ENCODE results near the gene MRAS. TPM values are rescaled to one million over a fixed set of nuclear protein-coding genes. Genes with fewer than 3 reads are reported as not detected.

MRAS gene
- total RNA-seq, 1 donor from 2014 or later = 55.4 TPM

GRCh38 chr3:138450181-138450580 lies 101.8 kb downstream of the MRAS start:
- Histone ChIP-seq H3K4me3 (ENCODE audit: insufficient read depth, low read depth, low read length) (no peak overlapping the region), H3K9ac (ENCODE audit: low read length) (no peak overlapping the region), H3K27ac (ENCODE audit: low read depth, low read length) (no peak overlapping the region), H3K4me1 (ENCODE audit: insufficient read depth, low read length) (no peaks in the 10 kb centered on the region), H3K27me3 (ENCODE audit: insufficient read depth, low read length) (no peaks in the 10 kb centered on the region), H4K20me1 (ENCODE audit: insufficient read depth, low read length) (no peaks in the 10 kb centered on the region), H3K79me2 (ENCODE audit: insufficient read depth, low read length) (no peaks in the 10 kb centered on the region), H3K36me3 (ENCODE audit: insufficient read depth, low read length) (no peaks in the 10 kb centered on the region), H3K4me2 (ENCODE audit: low read length) (no peak overlapping the region), H3K9me3 (ENCODE audit: insufficient read depth, low read depth, low read length) (no peaks in the 10 kb centered on the region), H2AFZ (ENCODE audit: low read depth, low read length) (no peak overlapping the region)
- TF ChIP-seq CTCF (IDR thresholded peaks at IDR 0.05; ENCODE audit: insufficient read depth, low read depth, low read length) = no peak
- no peak for TF ChIP-seq EZH2 (IDR thresholded peaks at IDR 0.05; ENCODE audit: insufficient read depth, low read length)
- H3K9me3 Mint-ChIP-seq (ENCODE audit: unreplicated experiment) = peaks cover 3% of the 10 kb centered on the region
- no peak for FAIRE-seq
- DNase-seq (ENCODE audit: low read depth) = no peak
- H3K27ac Mint-ChIP-seq (ENCODE audit: unreplicated experiment) = no peak overlapping the region
- H3K4me1 Mint-ChIP-seq (ENCODE audit: low read depth, unreplicated experiment) = peaks cover 11% of the 10 kb centered on the region
- H3K36me3 Mint-ChIP-seq (ENCODE audit: low read depth, unreplicated experiment) = no peaks in the 10 kb centered on the region
- peaks cover 6% of the 10 kb centered on the region for H3K27me3 Mint-ChIP-seq (ENCODE audit: low read depth, unreplicated experiment)
- no peak overlapping the region for H3K4me3 Mint-ChIP-seq (ENCODE audit: unreplicated experiment)

DNA sequence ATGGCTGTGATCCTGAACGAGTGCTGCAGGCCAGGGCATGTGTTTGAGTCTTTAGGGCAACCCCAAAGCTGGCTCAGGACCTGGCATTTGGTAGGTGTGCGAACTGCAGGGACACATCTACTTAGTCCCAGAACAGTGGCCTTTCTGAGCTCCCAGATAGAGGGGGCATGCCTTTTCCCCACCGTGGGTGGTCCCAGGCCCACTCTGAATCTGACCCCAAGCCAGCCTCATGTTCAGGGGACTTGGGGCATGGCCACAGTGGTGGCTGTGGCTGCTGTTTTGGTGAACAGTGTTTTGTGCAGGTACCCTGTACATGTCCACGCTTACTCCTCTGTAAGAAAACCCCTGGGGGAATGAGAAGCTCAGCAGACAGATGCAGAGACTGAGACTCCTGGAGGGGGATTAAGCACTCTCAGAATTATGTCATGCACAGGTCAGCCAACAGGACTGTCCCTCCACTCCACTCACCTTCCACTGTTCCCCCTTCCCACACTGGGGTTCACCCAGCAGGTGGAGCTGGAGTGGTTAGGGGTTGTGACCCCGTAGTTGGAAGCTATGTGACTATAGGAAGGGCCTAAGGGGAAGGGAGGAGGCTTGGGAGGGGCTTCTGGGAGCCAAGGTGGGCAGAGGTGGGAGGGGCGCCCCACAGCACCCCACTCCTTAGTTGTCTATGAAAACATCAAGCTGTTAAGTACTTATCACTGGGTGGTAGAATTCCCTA lies 102.5 kb downstream of the MRAS start:
- no peak overlapping the region for H2AFZ ChIP-seq (ENCODE audit: low read depth, low read length)
- Mint-ChIP-seq H3K36me3 (ENCODE audit: low read depth, unreplicated experiment) (peaks cover 3% of the 10 kb centered on the region), H3K27ac (ENCODE audit: unreplicated experiment) (no peak overlapping the region), H3K4me1 (ENCODE audit: low read depth, unreplicated experiment) (peaks cover 11% of the 10 kb centered on the region), H3K9me3 (ENCODE audit: unreplicated experiment) (peaks cover 3% of the 10 kb centered on the region), H3K4me3 (ENCODE audit: unreplicated experiment) (no peak overlapping the region), H3K27me3 (ENCODE audit: low read depth, unreplicated experiment) (peaks cover 10% of the 10 kb centered on the region)
- H3K9ac ChIP-seq (ENCODE audit: low read length) = no peak overlapping the region
- H3K36me3 ChIP-seq (ENCODE audit: insufficient read depth, low read length) = no peaks in the 10 kb centered on the region
- H3K9me3 ChIP-seq (ENCODE audit: insufficient read depth, low read depth, low read length) = no peaks in the 10 kb centered on the region
- no peak overlapping the region for H3K4me2 ChIP-seq (ENCODE audit: low read length)
- H3K27ac ChIP-seq (ENCODE audit: low read depth, low read length) = no peak overlapping the region
- no peak for DNase-seq (ENCODE audit: low read depth)
- H4K20me1 ChIP-seq (ENCODE audit: insufficient read depth, low read length) = no peaks in the 10 kb centered on the region
- no peaks in the 10 kb centered on the region for H3K4me1 ChIP-seq (ENCODE audit: insufficient read depth, low read length)
- H3K79me2 ChIP-seq (ENCODE audit: insufficient read depth, low read length) = no peaks in the 10 kb centered on the region
- TF ChIP-seq EZH2 (IDR thresholded peaks at IDR 0.05; ENCODE audit: insufficient read depth, low read length) (no peak), CTCF (IDR thresholded peaks at IDR 0.05; ENCODE audit: insufficient read depth, low read depth, low read length) (no peak)
- H3K27me3 ChIP-seq (ENCODE audit: insufficient read depth, low read length) = no peaks in the 10 kb centered on the region
- no peak for FAIRE-seq
- no peak overlapping the region for H3K4me3 ChIP-seq (ENCODE audit: insufficient read depth, low read depth, low read length)

DNA sequence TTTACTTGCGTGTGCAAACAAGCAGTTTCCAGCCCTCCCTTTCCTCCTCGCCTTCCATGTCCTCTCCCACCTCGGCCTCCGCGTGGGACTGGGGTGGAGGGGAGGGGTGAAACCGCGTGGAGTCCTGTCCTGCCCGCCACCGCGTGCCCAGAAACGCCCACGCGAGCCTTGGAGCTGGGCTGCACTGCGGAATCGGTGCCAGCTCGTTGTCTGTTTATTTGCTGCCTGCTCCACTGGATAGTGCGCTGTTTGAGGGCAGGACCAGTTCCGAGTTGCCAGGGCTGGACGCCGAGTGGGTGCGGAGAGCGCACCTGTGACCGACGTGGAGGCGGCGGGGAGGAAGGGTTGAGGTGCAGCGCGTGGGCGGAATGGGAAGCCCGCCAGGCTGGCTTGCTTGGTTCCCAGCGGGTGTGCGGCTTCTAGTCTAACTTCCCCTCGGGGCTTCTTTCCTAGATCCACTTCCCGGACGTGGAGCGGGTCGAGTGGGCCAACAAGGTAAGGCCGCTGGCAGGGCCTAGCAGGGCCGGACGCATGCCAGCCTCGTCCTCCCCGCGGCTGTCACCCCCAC lies 103.3 kb downstream of the MRAS start:
- no peaks in the 10 kb centered on the region for H3K4me1 ChIP-seq (ENCODE audit: insufficient read depth, low read length)
- H3K9ac ChIP-seq (ENCODE audit: low read length) = no peak overlapping the region
- no peak overlapping the region for H3K4me2 ChIP-seq (ENCODE audit: low read length)
- Mint-ChIP-seq H3K9me3 (ENCODE audit: unreplicated experiment) (peaks cover 3% of the 10 kb centered on the region), H3K4me1 (ENCODE audit: low read depth, unreplicated experiment) (peaks cover 11% of the 10 kb centered on the region), H3K36me3 (ENCODE audit: low read depth, unreplicated experiment) (peaks cover 3% of the 10 kb centered on the region), H3K27ac (ENCODE audit: unreplicated experiment) (no peak overlapping the region), H3K4me3 (ENCODE audit: unreplicated experiment) (no peak overlapping the region), H3K27me3 (ENCODE audit: low read depth, unreplicated experiment) (peaks cover 10% of the 10 kb centered on the region)
- H3K27me3 ChIP-seq (ENCODE audit: insufficient read depth, low read length) = no peaks in the 10 kb centered on the region
- no peaks in the 10 kb centered on the region for H3K36me3 ChIP-seq (ENCODE audit: insufficient read depth, low read length)
- H3K4me3 ChIP-seq (ENCODE audit: insufficient read depth, low read depth, low read length) = no peak overlapping the region
- H3K27ac ChIP-seq (ENCODE audit: low read depth, low read length) = no peak overlapping the region
- no peaks in the 10 kb centered on the region for H3K9me3 ChIP-seq (ENCODE audit: insufficient read depth, low read depth, low read length)
- no peak overlapping the region for H2AFZ ChIP-seq (ENCODE audit: low read depth, low read length)
- H3K79me2 ChIP-seq (ENCODE audit: insufficient read depth, low read length) = no peaks in the 10 kb centered on the region
- no peak for TF ChIP-seq EZH2 (IDR thresholded peaks at IDR 0.05; ENCODE audit: insufficient read depth, low read length)
- no peak for TF ChIP-seq CTCF (IDR thresholded peaks at IDR 0.05; ENCODE audit: insufficient read depth, low read depth, low read length)
- no peak for FAIRE-seq
- no peak for DNase-seq (ENCODE audit: low read depth)
- no peaks in the 10 kb centered on the region for H4K20me1 ChIP-seq (ENCODE audit: insufficient read depth, low read length)
